ENCODE measurements around the gene WASF2. TPM values are rescaled to one million over a fixed set of nuclear protein-coding genes. Genes with fewer than 3 reads are reported as not detected.
"Not testable (repeated sequence)": the region's sequence is repeated elsewhere in the genome, so short reads cannot be mapped to it uniquely, and the experiment has no call there.

The WASF2 gene
- total RNA-seq, 2 donors from 2014 or later: 28.0 to 36.1 TPM

DNA sequence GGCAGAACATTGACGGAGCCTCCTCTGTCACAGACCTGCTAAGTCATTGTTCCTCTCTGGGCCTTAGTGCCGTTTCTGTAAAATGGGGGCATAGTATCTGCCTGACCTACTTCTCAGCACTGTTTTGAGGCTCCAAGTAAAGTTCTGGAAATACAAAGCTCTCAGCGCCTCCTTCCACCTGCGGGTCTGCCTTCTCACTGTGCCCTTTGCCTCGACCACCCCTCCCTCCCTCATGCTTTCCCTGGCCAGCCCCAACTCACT, 15.4 kb upstream of the WASF2 start:
- no peaks in the 10 kb centered on the region for H3K36me3 ChIP-seq (replicated peaks in 1 of 2; ENCODE audit: insufficient read depth in 1 of 2, low read depth in 2 of 2)
- intact Hi-C loops (cut with DNase I): no loop called here
- 55 to 85% methylated on average over 5 of the region's 5 CpGs for WGBS, 2 donors
- no peak overlapping the region for H3K4me3 ChIP-seq
- ATAC-seq: no peak
- DNase-seq: no peak
- no peaks in the 10 kb centered on the region for H3K27me3 ChIP-seq
- H3K4me1 ChIP-seq: peaks cover 11% of the 10 kb centered on the region
- no peaks in the 10 kb centered on the region for H3K9me3 ChIP-seq
- peak overlapping the region in 3 of 4 donors; percentile 62 to 76 (median 69) for H3K27ac ChIP-seq
- no peak for TF ChIP-seq POLR2A (IDR thresholded peaks at IDR 0.05)
- TF ChIP-seq, protein P1, sequence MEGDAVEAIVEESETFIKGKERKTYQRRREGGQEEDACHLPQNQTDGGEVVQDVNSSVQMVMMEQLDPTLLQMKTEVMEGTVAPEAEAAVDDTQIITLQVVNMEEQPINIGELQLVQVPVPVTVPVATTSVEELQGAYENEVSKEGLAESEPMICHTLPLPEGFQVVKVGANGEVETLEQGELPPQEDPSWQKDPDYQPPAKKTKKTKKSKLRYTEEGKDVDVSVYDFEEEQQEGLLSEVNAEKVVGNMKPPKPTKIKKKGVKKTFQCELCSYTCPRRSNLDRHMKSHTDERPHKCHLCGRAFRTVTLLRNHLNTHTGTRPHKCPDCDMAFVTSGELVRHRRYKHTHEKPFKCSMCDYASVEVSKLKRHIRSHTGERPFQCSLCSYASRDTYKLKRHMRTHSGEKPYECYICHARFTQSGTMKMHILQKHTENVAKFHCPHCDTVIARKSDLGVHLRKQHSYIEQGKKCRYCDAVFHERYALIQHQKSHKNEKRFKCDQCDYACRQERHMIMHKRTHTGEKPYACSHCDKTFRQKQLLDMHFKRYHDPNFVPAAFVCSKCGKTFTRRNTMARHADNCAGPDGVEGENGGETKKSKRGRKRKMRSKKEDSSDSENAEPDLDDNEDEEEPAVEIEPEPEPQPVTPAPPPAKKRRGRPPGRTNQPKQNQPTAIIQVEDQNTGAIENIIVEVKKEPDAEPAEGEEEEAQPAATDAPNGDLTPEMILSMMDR (IDR thresholded peaks at IDR 0.05): no peak

DNA sequence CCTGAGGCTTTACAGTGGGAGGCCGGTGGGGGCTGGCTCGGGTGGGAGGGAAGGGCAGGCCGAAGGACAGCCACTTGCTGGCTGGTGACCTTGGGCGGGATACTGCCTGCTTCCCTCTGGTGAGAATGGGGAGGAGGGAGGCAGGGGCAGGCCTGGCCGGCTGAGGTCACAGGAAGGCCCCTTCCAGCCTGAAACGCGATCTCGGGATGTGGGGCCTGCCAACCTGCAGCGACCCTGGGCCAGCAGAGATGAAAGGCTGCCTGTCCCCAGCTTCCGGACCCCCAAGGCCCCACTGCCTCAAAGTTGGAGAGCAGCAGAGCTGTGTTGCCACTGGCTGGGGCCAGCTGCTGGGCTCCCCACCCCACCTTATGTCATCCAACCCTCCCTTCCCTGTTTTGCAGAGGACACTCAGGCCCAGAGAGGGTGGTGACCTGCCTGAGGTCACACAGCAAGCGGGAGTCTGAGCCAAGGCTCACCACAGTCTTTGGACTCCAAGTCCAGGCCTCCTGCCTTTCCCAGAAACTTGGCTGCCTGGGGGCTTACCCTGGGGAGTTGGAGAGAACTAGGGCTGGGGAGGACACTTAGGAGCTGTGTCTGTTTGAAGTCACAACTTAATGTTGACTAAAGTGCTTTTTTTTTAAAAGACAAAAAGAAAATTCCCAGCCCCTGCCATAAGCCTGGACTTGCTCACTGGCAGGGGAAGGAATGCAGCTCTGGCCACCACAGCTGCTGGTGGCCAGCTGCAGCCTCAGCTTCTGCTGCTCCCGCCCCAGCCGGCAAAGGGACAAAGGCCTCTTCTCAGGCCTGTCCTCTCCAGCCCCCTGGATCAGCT, 14.8 kb upstream of the WASF2 start:
- peak; percentile 74 for ATAC-seq
- Histone ChIP-seq H3K36me3 (replicated peaks in 1 of 2; ENCODE audit: insufficient read depth in 1 of 2, low read depth in 2 of 2) (no peaks in the 10 kb centered on the region), H3K27ac (peak overlapping the region; percentile 47 to 76 (median 66)), H3K4me3 (no peak overlapping the region), H3K27me3 (no peaks in the 10 kb centered on the region), H3K4me1 (peaks cover 11% of the 10 kb centered on the region), H3K9me3 (no peaks in the 10 kb centered on the region)
- no peak for TF ChIP-seq POLR2A (IDR thresholded peaks at IDR 0.05)
- TF ChIP-seq, protein P1 (IDR thresholded peaks at IDR 0.05): no peak
- DNase-seq: peak; percentile 31 to 59 (median 58)
- intact Hi-C loops (cut with DNase I): no loop called here
- WGBS, 2 donors: 33 to 34% methylated on average over 4 to 12 of the region's 13 CpGs

DNA sequence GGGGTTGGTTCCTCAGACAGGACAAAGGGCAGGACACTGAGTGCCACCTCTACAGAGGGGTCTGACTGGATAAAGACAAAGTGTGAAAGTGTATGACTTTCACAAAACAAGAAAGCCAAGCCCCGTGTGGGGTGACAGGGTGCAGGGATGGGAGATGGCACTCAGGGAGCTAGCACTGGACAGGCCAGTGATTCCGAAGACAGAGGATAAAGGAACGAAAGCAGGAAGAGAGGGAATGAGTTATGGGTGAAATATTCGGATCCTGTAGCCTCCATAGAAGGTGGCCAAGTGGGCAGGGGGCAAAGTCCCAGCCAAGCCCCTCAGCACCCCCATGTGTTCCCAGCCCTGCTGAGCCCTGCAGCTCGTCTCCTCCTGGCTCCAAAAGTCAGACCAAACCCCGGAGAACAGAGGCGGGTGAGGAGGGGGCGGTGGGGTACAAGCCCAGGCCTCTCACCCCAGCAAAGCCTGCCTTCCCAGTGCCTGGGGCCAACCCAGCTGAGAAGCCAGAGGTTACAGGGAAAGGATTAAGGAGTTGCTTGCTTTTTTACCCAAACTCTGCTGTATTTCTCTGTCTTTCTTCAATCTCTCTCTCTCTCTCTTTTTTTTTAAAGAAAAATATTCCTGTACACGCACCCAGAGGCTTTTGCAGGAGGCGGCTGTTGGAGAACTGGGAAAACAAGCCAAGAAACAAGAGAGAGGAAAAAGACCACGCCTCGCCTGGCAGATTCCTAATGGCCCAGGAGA, 14.0 kb upstream of the WASF2 start:
- no peaks in the 10 kb centered on the region for H3K27me3 ChIP-seq
- DNase-seq (peak in 1 of 4 donors; percentile 63), ATAC-seq (peak; percentile 5)
- intact Hi-C loops (cut with DNase I): no loop called here
- no peaks in the 10 kb centered on the region for H3K9me3 ChIP-seq
- peaks cover 11% of the 10 kb centered on the region for H3K4me1 ChIP-seq
- no peak for TF ChIP-seq POLR2A (IDR thresholded peaks at IDR 0.05)
- TF ChIP-seq, protein P1 (IDR thresholded peaks at IDR 0.05): no peak
- peak overlapping the region in 3 of 4 donors; percentile 62 to 76 (median 69) for H3K27ac ChIP-seq
- 59 to 60% methylated on average over 10 to 12 of the region's 12 CpGs for WGBS, 2 donors
- no peaks in the 10 kb centered on the region for H3K36me3 ChIP-seq (replicated peaks in 1 of 2; ENCODE audit: insufficient read depth in 1 of 2, low read depth in 2 of 2)
- H3K4me3 ChIP-seq: no peak overlapping the region

DNA sequence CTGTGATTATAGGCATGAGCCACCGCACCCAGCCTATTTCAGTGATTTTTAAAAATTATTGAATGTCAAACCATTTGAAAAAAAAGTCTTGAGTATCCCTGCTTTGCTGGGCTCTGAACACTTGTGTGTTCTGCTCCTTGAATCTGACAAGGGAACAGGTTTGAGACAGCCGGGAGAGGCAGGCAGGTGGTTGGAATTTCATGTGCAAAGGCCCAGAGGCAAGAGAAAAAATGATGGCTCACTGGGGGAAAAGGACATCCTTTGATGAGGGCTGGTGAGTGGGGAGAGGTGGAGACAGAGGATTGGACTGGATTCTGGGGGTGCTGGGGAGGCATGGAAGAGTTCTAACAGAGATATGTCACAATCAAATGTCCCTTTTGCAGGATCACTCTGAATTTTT, 13.1 kb upstream of the WASF2 start:
- WGBS, 2 donors: 94 to 96% methylated on average over 2 of the region's 2 CpGs
- Histone ChIP-seq H3K36me3 (replicated peaks in 1 of 2; ENCODE audit: insufficient read depth in 1 of 2, low read depth in 2 of 2) (no peaks in the 10 kb centered on the region), H3K9me3 (no peaks in the 10 kb centered on the region), H3K27me3 (no peaks in the 10 kb centered on the region), H3K4me1 (peaks cover 11% of the 10 kb centered on the region), H3K27ac (no peak overlapping the region), H3K4me3 (no peak overlapping the region)
- intact Hi-C loops (cut with DNase I): no loop called here
- no peak for DNase-seq
- no peak for ATAC-seq
- TF ChIP-seq, protein P1 (IDR thresholded peaks at IDR 0.05): no peak
- TF ChIP-seq POLR2A (IDR thresholded peaks at IDR 0.05): no peak

DNA sequence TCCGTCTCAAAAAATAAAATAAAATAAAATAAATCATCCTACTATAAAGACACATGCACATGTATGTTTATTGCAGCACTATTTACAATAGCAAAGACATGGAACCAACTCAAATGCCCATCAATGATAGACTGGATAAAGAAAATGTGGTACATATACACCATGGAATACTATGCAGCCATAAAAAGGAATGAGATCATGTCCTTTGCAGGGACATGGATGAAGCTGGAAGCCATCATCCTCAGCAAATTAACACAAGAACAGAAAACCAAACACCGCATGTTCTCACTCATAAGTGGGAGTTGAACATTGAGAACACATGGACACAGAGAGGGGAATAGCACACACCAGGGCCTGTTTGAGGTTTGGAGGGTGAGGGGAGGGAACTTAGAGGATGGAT, 11.2 kb upstream of the WASF2 start:
- H3K9me3 ChIP-seq; H3K36me3 ChIP-seq (replicated peaks in 1 of 2; ENCODE audit: insufficient read depth in 1 of 2, low read depth in 2 of 2); DNase-seq; H3K27ac ChIP-seq; H3K27me3 ChIP-seq; ATAC-seq; intact Hi-C loops (cut with DNase I); H3K4me3 ChIP-seq: not testable (repeated sequence)
- 96 to 98% methylated on average over 2 of the region's 2 CpGs for WGBS, 2 donors
- H3K4me1 ChIP-seq: peaks cover 11% of the 10 kb centered on the region

Data from body of pancreas (tissue), 4 donors.